ENCODE data around the gene WDR90.

Gene WDR90

DNA sequence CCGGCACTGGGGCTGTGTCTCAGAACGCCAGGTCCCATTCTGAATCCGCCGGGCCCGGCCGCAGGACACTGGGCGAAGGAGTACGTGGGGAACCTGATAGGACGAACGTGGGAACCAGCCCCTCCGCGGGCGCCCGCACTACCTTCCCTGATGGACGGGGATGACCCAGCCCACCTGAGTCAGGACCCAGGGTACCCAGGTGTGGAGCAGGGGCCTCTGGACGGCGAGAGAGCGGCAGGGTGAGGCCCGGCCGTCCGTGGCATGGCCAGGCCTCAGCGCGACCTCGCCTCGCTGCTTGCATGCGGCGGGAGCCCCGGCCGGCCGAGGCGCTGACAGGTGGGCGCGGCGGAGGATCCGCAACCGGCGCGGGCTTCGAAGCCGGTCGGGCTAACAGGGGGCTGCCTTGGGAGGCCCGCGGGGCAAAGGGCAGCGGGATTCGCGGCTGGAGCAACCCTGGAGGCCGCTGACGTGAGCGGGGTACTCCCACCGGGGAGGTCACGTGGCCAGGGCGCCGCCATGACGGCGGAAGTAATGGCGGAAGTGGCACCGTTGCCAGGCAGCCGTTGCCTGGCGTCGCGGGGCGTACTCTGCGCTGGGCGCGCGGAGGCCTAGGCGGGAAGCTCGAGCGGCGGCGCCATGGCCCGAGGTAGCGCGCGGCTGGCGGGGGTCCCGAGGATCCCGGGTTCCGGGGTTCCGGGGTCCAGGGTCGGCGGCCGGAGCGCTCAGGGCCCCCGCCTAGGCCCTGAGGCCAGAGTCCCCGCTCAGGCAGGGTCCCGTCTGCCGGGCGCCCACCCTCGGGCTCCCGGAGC is at the start of gene WDR90:
Gene WDR90, plus strand, starts transcription at position 585 of the 809 bp plus-strand sequence. Its CDS starts 52 bp downstream, at position 637.
- DNase-seq (ENCODE audit: low spot score), result peak; percentile 89

DNA sequence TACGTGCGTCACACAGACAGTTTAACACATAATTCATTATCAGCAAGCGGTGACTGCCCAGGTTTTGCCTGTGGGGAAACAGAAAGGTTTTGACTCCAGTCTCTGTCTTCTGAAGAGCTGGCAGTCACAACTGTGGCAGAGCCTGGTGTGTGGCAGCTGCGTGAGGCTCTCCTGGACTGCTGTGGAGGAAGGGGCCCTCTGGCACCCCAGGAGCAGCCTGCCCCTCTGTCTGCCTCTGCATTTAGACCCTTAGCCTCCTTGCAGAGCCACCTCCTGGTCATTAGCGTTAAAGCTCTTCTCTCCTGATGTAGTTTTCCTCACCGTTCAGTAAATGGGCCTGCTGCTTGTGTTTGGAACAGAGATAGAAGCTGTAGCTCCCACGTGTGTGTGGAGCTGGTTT is 48.4 kb upstream of the WDR90 start:
- no peak for DNase-seq (ENCODE audit: low spot score)

DNA sequence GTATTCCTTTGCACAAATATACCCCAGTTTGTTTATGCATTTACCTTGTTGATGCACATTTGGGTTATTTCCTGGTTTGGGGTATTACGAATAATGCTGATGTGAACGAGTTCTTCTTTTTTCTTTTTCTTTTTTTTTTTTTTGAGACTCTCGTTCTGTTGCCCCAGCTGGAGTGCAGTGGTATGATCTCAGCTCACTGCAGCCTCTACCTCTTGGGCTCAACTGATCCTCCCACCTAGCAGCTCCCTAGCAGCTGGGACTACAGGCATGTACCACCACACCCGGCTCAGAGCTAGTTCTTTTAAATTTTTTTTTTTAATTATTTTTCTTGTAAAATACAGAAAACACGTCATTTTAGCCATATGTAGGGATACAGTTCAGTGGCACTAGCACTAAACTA is 45.2 kb upstream of the WDR90 start:
- DNase-seq (ENCODE audit: low spot score), result no peak

DNA sequence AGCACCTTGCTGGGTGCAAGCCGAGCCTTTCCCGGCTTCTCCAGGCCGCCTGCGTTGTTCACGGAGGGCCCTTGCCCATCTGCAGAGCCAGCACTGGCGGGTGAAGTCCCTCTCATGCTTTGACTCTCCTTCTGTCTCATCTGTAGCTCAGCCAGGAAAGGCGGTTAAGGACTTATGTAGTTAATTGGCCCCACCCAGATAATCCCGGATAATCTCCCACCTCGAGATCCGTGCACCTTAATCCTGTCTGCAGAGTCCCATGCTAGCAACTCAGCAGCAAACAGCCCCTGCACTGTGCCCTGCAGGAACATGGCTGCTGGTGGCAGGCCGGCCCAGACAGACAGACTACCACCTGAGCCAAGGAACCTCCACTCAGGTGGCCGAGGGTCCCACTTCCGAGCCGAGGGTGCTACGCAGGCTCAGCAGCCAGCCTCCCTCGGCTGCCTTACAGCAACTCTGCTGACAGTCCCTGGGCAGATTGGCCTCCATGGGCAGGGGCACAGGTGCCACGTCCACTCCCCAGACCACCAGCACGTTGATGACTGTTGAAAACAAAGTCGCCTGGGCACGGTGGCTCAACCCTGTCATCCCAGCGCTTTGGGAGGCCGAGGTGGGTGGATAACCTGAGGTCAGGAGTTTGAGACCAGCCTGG is 42.4 kb upstream of the WDR90 start:
- DNase-seq (ENCODE audit: low spot score), result no peak

DNA sequence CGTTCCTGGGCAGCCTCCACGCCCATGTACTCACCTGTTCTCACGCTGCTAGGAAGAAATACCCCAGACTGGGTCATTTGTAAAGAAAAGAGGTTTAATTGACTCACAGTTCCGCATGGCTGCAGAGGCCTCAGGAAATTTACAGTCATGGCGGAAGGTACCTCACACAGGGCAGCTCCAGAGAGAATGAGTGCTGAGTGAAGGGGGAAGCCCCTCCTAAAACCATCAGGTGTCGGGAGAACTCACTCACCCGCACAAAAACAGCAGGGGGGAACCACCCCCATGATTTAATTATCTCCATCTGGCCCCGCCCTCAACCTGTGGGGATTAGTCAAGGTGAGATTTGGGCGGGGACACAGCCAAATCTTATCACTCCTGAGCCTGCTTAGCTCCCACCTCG is 41.1 kb upstream of the WDR90 start:
- DNase-seq (ENCODE audit: low spot score), result no peak

DNA sequence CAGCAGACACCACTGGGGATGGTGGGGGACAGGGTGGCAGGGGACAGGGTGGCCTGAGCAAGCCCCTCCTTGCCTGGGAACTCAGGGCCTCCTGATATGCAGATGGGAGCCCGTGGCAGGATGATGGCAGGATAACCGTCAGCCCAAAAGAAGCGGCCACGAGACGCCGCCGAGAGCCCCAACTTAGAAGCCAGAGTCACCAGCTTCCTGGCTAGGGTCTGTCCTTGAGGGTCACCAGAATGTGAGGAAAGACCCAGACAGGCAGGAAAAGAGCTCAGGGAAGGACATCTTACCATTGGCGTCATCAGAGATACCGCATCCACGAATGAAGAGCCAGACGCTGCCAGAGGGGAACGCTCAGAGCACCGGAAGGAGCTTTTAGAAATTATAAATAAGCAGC is 39.8 kb upstream of the WDR90 start:
- DNase-seq (ENCODE audit: low spot score), result no peak

DNA sequence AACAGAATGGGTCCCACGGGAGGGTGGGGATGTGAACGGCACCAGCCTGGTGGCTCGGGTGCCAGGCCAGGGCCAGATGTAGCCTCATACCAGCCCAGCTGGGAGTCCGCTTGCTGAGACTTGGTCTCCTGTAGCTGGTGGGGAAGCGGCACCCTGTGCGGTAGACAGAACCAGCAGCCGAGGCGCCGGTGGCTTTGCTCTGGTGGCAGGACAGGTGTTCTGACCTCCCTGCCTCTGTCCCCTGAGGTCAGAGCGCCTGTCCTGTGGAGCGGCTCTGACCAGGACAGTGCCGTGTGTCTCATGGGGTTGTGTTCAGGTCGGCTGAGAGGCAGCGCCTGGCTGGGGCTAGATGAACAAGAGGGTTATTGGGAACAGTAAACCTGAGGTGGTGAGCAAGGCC is 39.2 kb upstream of the WDR90 start:
- DNase-seq (ENCODE audit: low spot score), result no peak

DNA sequence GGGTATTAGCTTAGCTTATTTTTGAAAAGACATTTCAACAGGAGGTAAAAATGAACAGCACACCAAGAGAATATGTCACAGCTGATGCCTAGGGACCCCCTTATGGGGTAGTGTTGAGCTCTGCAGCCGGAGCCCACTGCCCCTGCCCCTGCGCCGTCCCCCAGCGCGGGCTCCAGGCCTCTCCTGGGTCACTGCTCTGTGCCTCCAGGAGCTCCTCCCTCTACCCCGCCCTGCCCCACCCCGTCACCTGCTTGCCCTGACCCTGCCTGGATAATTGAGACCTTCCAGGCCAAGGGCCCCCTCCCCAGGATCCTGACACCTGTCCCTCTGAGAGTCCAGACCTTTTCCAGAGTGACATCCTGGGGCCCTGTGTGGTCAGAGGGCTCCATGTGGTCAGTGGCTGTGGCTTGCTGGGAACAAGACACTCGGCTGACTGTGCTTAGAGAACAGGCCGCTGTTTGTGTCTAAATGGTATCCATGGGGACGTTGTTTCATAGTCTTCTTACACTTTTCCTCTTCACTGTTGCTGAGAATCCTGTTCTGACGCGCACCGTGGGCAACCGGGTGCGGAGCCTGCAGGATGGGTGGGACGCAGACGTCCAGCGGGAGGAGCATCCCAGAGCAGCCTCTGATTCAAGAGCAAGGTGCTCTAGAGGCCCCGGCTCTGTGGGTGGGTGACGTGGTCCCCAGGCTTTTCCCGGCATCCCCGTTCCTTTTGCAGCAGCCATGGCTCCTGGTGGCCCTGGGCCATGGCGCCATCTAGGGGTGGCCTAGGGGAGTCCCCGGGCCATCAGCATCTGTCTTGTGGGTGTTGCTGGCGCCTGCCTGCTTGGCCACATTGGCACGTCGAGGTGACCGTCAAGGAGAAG is 38.4 kb upstream of the WDR90 start:
- peak; percentile 70 for DNase-seq (ENCODE audit: low spot score)

DNA sequence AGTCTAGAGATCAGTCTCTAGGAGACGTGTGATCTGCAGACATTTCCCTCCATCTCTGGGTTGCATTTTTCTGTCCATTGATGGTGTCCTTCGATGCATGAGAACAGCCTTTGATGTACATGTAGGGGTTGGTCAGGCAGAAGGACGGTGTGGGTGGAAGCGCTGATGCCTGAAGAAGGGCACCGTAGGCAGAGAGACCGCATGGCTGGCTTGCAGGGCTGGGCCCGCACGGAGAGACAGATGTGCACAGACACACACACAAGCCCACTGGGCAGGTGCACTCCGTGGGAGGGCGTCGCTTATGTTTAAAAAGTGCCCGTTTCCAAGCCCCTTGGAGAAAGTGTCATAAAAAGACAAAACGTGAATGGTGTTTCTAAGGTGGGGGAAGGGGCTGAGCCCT is 34.0 kb upstream of the WDR90 start:
- DNase-seq (ENCODE audit: low spot score), result no peak

DNA sequence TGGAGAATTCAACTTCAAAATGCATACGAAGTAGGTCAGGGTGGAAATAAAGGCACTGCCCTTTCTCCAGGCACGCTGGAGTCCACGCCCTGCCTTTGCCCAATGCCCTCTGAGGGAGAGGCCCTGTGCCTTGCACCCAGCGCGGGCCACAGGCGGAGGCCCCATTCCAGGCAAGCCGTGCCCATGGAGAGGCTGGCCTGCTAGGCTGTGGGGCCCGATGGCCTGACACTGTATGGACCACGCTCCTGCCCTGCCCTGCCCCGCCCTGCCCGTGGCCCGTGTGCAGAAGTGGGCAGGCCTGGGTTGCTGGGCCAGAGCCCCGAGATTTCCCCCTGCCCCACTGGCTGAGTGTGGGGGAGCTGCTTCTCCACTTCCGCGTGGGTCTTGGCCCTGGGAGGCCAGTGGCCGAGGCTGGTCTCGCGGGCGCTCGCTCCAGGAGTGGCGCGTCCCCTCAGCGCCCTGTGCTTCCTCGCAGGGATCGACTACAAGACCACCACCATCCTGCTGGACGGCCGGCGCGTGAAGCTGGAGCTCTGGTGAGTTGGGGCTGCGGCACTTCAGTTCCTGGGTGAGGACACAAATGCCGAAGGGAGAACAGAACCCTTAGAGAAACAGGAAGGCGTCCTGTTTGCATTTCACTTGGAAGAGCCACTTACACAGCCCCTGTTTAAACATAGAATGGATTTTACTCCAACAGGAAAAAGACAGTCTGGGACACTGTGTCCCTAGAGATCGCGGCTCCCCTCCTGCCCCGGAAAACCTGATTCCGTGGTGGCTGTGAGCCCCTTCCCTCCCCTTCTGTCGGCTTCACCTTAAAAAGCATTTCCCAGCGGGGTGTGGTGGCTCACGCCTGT is 32.2 kb upstream of the WDR90 start:
- no peak for DNase-seq (ENCODE audit: low spot score)

DNA sequence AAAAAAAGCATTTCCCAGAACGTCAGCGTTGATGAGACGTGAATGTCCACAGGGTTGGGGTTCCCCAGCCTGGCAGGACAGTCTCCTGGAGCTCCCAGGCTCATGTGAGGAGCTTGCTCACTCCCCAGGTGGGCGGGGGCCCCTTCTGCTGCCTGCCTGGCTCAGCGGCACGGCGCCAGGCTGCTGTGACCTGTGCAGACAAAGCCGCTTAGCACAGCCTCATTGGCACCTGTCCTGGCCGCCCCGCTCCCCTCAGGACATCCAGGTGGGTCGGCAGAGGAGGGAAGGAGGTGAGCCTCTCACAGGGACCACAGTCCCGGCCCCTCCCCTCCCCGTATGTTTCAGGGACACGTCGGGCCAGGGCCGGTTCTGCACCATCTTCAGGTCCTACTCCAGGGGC is 31.3 kb upstream of the WDR90 start:
- no peak for DNase-seq (ENCODE audit: low spot score)

DNA sequence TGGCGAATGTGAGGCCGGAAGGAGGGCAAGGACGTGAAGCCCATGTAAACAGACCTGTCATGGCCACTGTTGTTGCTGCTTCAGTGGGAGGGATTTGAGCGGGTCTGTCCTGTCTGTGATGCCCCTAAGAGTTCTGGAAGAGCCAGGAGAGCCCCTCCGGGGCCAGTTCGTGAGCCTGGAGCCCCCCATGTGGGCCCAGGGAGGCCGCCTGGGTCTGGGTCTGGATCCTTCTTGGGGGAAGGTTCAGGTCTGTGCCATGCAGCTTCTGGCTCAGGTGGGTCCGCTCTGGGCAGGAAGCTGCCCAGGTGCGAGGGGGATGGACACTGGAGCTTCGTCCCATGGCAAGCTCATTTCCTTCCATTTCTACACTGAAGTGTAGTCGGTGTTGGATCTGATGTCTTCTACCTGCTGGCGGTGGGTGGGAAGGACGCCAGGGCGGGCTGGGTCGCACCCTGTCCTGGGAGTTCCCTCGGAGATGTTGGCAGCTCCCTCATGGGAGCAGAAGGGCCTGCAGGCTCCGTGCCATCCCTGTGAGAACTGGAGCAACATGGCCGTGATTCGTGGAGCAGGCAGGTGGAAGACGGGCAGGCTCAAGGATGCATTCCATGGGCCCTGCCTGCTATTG is 29.6 kb upstream of the WDR90 start:
- no peak for DNase-seq (ENCODE audit: low spot score)

DNA sequence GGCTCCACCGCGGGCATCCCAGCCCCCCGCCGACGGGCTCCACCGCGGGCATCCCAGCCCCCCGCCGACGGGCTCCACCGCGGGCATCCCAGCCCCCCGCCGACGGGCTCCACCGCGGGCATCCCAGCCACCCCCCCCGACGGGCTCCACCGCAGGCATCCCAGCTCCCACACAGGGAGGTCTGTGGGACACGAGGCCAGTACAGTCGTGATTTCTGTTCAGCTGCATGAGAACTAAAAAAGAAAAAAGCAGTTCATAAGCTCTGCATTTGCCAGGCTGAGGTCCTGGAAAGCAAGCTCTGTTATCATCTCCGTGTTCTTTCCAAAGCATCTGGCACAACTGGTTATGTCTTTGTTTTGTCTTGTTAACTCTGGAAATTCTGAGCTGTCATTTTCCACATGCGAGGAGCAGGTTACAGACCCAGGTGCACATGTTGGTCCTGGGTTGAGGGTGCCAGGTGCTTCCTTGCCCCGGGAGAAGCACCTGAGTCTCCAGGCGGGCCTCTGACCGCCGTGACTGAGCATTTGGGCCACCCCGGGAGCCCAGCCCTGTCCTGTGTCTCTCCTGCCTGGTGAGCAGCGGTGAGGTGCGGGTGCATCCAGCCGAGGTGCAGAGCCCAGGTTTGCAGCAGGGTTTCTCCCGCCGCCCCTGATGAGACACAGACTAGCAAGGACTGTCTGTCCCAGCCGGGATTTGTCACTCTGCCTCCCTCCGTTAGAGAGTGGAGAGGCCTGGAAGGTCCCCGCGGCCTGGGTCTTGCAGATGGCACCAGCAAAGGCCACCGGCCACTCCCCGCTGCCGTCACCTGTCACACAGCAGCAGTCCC is 28.3 kb upstream of the WDR90 start:
- no peak for DNase-seq (ENCODE audit: low spot score)

DNA sequence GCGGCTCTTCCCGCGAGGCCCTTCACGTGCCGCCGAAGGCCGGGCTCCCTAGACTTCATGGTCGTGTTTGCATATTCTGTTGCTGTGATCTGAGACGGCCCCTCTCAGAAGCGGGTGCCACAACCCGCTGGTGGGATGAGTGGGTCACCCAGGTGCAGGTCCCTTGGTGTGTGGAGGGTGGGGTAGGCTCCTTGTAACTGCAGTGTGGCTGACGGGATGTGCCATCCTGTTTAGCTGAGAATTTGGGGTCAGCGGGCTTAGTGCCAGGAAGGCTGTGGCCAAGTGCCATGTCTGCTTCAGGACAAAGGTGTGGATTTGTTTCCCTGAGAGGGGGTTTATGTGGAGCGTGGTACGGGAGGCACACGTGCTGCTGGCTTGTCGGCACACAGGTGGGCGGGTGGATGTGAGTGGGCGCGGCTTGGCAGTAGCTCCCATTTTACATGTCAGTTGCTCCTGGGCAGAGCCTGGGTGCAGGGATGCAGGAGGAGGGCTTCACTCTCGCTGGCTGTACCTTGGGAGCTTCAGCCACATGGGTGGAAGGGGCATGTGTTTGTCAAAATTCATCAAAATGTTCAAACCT is 27.5 kb upstream of the WDR90 start:
- no peak for DNase-seq (ENCODE audit: low spot score)

DNA sequence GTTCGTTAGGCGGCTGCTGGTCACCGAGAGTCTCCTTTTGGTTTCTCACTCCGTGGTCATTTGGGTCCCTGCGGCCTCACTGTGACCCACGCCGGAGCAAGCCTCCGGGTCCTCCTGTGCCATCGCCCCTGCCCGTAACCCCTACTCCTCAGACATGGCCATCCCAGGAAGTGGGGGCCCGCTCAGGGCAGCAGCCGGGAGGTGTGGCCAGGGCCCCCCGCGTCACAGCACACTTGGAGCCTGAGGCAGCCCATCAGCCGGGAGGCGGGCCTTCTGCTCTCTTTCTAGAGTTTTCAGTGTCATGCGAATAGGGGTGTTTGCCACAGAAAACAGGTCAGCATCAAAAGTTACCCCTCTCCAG is 26.3 kb upstream of the WDR90 start:
- no peak for DNase-seq (ENCODE audit: low spot score)

DNA sequence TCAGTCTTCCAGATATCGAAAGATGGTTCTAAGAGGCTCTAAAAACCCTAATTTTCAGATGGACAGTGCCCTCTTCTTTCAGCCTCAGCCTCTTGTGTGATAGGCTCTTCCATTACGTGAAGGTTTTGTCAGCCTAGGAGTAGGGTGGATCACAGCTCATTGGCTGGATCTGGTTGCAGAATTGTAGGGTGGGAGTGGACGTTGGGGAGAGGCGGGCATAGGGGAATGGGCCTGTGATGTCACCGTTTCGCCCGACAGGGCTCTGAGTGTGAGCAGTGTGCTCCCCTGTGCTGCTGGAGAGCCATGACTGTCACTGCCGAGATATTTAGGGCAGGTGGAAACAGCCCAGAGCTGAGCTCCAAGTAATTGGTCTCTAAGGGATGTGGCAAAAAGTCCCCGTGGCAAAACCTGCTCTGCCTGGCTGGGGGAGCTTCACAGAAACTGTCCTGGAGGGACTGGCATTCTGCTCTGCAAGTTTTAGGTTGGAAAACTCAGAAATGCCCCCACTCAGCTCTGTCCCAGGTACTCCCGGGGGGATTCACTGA is 24.6 kb upstream of the WDR90 start:
- DNase-seq (ENCODE audit: low spot score), result no peak

DNA sequence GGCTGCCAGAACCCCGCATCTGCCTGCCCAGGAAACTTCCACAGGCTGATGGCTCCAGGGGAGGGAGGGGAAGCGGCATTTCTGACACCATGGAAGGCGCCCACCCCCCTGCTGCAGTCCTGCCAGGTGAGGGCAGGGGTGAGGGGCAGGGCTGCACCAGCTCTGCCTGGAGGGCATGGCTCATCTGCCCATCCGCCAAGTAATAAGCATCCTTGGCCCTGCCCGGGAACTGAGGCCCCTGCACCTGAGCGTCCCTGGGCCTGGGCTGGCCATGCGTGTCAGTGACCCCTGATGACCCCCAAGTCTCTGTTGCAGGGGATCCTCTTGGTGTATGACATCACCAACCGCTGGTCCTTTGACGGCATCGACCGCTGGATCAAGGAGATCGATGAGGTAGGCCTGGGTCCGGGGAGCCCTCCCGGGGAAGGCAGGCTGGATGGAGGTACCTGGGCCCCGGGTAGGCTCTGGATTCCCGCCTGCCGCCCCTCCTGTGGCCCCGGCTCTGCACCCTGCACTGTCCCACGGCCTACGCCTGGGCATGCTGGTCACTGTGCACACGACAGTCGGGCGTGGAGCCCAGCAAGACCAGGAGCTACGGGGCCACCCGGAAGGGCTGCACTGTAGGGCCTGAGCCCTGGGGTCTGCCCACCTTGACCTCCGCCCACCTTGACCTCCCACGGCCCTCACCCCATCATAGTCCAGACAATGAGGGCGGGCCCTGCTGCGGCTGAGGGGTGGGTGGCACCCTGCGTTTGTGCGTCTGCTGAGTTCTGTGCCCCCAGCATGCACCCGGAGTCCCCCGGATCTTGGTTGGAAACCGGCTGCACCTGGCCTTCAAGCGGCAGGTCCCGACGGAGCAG is 23.8 kb upstream of the WDR90 start:
- no peak for DNase-seq (ENCODE audit: low spot score)

DNA sequence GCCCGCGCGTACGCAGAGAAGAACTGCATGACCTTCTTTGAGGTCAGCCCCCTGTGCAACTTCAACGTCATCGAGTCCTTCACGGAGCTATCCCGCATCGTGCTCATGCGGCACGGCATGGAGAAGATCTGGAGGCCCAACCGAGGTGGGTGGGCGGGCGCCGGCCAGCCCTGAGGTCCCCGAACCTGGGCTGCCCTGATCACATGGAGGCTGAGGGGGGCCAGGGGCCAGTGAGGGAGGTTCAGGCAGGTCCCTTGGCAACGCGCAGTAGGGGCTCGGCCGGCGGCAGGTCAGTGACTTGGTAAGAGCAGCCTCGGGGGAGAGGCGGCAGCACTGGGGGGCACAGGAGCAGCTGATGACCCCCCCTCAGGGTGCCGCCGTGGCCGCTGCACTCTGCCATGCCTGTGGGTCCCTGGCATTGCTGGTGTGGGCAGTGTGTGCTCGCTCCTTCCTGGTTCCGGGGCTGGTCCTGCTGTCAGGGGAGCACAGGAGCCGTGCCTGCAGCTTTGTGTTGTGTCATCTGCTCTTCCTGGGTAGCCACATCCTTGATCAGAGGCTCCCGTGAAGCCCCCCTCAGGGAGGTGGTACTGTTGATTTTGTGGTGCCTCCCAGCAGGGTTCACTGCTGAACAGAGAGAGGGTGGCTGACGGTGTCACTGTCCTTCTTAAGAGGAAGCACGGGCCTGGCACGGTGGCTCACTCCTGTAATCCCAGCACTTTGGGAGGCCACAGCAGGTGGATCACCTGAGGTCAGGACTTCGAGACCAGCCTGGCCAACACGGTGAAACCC is 23.0 kb upstream of the WDR90 start:
- no peak for DNase-seq (ENCODE audit: low spot score)

Measured in globus pallidus (tissue), 1 donor.